Glutamatergic neuron (in vitro differentiated cells): Measurements from ENCODE around the gene BIN1. TPM values are rescaled to one million over a fixed set of nuclear protein-coding genes. Genes with fewer than 3 reads are reported as not detected.

Experiments used
- DNase-seq: peaks from one replicate; pipeline ENCODE4 v3.0.0; 2022
- H3K27ac Mint-ChIP-seq: one replicate; pipeline ENCODE4 v1.8.0; 2020; ENCODE audit warnings: mild to moderate bottlenecking, mixed read lengths, inconsistent platforms; ENCODE audit not compliant: unreplicated experiment
- H3K27me3 Mint-ChIP-seq: one replicate; pipeline ENCODE4 v1.8.0; 2020; ENCODE audit warnings: mild to moderate bottlenecking, moderate library complexity, mixed read lengths, inconsistent platforms; ENCODE audit not compliant: unreplicated experiment
- H3K36me3 Mint-ChIP-seq: one replicate; pipeline ENCODE4 v1.8.0; 2020; ENCODE audit warnings: mild to moderate bottlenecking, mixed read lengths, inconsistent platforms; ENCODE audit not compliant: unreplicated experiment
- H3K4me1 Mint-ChIP-seq: one replicate; pipeline ENCODE4 v1.8.0; 2020; ENCODE audit warnings: mild to moderate bottlenecking, low read depth, mixed read lengths, inconsistent platforms; ENCODE audit not compliant: unreplicated experiment
- H3K4me3 Mint-ChIP-seq: one replicate; pipeline ENCODE4 v1.8.0; 2020; ENCODE audit warnings: mild to moderate bottlenecking, mixed read lengths, inconsistent platforms; ENCODE audit not compliant: unreplicated experiment
- H3K9me3 Mint-ChIP-seq: one replicate; pipeline ENCODE4 v1.8.0; 2020; ENCODE audit warnings: mild to moderate bottlenecking, moderate library complexity, mixed read lengths, inconsistent platforms; ENCODE audit not compliant: unreplicated experiment
- total RNA-seq: library from RNA; stranded (reverse); fragmentation: NEBNext Ultra II Directional; extraction: Animal tissue kit (Norgen Biotek cat#: 25700); gene quantifications from one replicate; pipeline ENCODE4 v1.2.1, GENCODE V29; 2021; ENCODE audit not compliant: unreplicated experiment
- TF ChIP-seq, protein P1 (sequence below): fragments of 200-600 bp; sonication (generic); IDR thresholded peaks from one replicate; pipeline ENCODE4 v1.5.0; 2021; ENCODE audit not compliant: partially characterized antibody, unreplicated experiment

Gene BIN1
- total RNA-seq, 1 donor from 2014 or later = 176 TPM

DNA sequence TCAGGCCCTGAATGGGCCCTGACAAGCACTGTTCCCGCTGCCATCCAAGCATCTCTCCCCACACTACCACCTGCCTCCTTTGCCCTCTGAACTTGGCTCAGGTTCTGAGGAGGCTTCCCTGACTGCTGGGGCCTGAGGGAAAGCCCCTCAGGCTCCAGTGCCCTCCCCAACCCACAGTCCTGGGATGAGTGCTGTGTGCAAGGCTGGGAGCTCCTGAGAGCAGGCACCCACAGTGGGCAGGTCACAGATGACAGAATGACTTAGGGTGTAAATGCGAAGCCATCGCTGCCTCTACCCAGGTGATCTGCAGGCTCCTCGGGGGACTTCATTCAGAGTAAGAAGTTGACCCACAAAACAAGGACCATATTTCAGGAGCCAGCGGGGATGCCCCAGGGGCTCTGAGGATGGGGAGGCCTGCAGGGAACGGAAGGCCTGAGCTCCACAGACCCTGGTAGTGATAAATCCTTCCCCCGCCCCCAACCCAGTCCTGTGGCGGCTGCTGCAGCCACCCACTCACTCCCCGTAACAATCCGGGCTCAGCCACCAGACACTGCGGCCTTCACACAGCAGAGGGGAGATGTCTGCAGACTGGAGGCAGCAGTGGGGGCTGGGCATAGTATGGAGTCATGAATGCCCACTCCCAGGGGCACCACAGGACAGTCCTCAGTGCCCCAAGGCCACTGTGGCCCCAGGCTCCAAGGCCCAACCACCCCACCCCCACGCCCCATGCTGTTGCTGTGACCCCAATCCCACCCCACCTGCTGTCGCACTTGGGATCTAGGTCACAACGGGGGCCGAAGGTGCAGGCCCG is 8.9 kb downstream of the BIN1 start:
- H3K4me3 Mint-ChIP-seq = no peak overlapping the region
- H3K27ac Mint-ChIP-seq = no peak overlapping the region
- H3K27me3 Mint-ChIP-seq = peaks cover 5% of the 10 kb centered on the region
- H3K36me3 Mint-ChIP-seq = no peaks in the 10 kb centered on the region
- TF ChIP-seq, protein P1, sequence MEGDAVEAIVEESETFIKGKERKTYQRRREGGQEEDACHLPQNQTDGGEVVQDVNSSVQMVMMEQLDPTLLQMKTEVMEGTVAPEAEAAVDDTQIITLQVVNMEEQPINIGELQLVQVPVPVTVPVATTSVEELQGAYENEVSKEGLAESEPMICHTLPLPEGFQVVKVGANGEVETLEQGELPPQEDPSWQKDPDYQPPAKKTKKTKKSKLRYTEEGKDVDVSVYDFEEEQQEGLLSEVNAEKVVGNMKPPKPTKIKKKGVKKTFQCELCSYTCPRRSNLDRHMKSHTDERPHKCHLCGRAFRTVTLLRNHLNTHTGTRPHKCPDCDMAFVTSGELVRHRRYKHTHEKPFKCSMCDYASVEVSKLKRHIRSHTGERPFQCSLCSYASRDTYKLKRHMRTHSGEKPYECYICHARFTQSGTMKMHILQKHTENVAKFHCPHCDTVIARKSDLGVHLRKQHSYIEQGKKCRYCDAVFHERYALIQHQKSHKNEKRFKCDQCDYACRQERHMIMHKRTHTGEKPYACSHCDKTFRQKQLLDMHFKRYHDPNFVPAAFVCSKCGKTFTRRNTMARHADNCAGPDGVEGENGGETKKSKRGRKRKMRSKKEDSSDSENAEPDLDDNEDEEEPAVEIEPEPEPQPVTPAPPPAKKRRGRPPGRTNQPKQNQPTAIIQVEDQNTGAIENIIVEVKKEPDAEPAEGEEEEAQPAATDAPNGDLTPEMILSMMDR = no peak
- DNase-seq = peak; percentile 13
- H3K9me3 Mint-ChIP-seq = peaks cover 3% of the 10 kb centered on the region
- H3K4me1 Mint-ChIP-seq = peaks cover 32% of the 10 kb centered on the region

DNA sequence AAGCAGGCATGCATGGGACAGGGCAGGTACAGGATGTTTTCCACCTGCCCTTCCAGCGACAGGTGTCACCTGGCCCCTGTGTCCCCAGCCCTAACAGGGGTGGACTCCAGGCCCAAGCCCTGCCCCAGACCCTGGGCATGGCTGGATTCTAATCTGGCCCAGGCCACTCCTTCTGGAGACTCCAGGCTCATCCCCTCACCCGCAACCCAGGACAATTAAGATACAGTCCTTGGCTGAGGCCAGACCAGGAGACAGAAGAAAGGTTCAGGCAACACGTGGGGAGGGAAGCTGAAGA is 9.5 kb downstream of the BIN1 start:
- Mint-ChIP-seq H3K27ac (no peak overlapping the region), H3K9me3 (peaks cover 1% of the 10 kb centered on the region), H3K36me3 (no peaks in the 10 kb centered on the region), H3K4me1 (peaks cover 28% of the 10 kb centered on the region), H3K27me3 (peaks cover 5% of the 10 kb centered on the region), H3K4me3 (no peak overlapping the region)
- TF ChIP-seq, protein P1 = no peak
- no peak for DNase-seq

DNA sequence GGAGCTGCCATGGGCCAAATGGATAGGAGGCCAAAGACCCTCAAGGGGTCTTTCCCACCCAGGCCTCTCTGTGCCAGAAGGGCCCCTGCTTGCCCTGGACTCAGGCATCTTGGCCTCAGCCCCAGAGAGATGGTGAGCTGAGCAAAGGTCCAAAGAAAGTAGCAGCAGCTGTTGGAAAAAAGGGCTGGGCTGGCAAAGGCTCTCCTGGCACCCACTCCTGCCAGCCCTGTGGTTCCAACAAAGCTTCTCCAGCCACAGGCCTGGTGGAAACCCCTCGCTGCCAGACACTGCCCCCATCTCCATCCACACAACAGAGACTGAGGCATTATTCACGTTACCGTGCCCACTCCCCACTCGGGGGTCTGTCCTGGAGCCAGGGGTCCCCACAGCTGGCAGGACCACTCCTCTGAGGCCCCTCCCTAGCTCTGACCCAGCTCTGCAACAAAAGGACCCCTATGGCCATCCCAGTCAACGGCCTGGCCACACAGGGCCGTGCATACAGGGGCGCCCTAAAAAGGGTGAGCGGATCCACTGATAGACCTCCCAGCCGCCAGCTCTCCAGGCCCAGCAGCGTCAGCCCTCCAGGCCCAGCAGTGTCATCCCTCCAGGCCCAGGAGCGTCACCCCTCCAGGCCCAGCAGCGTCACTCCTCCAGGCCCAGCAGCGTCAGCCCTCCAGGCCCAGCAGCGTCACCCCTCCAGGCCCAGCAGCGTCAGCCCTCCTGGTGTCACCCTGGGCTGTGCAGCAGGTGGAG is 10.1 kb downstream of the BIN1 start:
- H3K4me1 Mint-ChIP-seq = peaks cover 27% of the 10 kb centered on the region
- no peaks in the 10 kb centered on the region for H3K9me3 Mint-ChIP-seq
- no peak overlapping the region for H3K27ac Mint-ChIP-seq
- peaks cover 5% of the 10 kb centered on the region for H3K27me3 Mint-ChIP-seq
- TF ChIP-seq, protein P1 = no peak
- no peak overlapping the region for H3K4me3 Mint-ChIP-seq
- H3K36me3 Mint-ChIP-seq = no peaks in the 10 kb centered on the region
- DNase-seq = peak; percentile 13

DNA sequence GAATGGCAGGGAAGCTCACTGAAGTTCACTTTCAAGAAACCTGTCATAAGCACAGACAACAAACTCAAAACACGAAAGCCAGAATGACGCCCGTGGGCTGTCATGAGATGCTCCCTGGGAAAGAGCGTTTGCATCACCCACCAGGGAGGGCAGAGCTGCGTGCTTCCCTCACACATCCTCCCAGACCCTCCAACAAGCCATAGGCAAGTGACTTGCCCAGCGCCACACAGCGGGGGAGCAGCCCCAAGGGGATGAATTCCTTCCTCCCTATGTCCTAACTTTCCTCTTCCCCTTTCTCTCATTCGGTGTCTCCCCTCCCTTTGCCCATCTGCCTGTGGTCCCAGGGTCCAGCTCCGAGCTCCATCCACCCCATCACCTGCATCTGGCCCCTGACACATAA is 10.7 kb downstream of the BIN1 start:
- TF ChIP-seq, protein P1 = no peak
- Mint-ChIP-seq H3K4me3 (no peak overlapping the region), H3K27ac (no peak overlapping the region), H3K9me3 (no peaks in the 10 kb centered on the region), H3K27me3 (peaks cover 5% of the 10 kb centered on the region), H3K36me3 (no peaks in the 10 kb centered on the region), H3K4me1 (peaks cover 26% of the 10 kb centered on the region)
- peak; percentile 12 for DNase-seq

DNA sequence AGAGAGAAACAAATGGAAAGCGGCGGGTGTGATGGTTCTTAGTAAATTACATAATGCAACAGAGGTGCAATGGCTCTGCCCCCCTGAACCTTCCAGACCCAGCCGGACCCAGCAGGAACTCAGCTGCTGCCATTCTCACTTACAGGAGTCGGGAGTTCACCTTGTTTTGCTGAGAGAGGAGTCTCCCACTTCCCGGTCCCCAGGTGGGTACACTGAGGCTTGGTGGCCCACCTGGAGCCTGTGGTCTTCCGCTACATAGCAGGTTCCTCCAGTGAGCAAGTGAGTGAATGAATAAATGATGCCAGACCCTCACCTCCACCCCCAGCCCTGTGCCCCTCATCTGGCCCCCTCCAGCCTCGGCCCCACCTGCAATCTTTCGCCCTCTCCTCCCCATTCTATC is 11.2 kb downstream of the BIN1 start:
- no peaks in the 10 kb centered on the region for H3K9me3 Mint-ChIP-seq
- no peak for DNase-seq
- H3K27ac Mint-ChIP-seq = no peak overlapping the region
- TF ChIP-seq, protein P1 = no peak
- peaks cover 25% of the 10 kb centered on the region for H3K4me1 Mint-ChIP-seq
- H3K36me3 Mint-ChIP-seq = no peaks in the 10 kb centered on the region
- no peak overlapping the region for H3K4me3 Mint-ChIP-seq
- H3K27me3 Mint-ChIP-seq = peaks cover 4% of the 10 kb centered on the region
